GM19467 (cell line): ENCODE measurements around the gene SH3GLB2.

Source experiments
- ATAC-seq: cut with Tn5 transposase; IDR thresholded peaks from one replicate; pipeline ENCODE4 v1.9.1; 2021; ENCODE audit warnings: mild to moderate bottlenecking, moderate library complexity; ENCODE audit not compliant: unreplicated experiment

The SH3GLB2 gene

GRCh38 chr9:129028192-129028966, at the start of gene SH3GLB2:
TSS of gene SH3GLB2 (minus strand) at chr9:129028331. CDS start at chr9:129028154, 177 bp downstream.
- peak; percentile 64 for ATAC-seq

GRCh38 chr9:129077236-129077635, 49.1 kb upstream of the SH3GLB2 start:
- ATAC-seq, result no peak

GRCh38 chr9:129076640-129077037, 48.5 kb upstream of the SH3GLB2 start:
- no peak for ATAC-seq

GRCh38 chr9:129075996-129076639, 48.0 kb upstream of the SH3GLB2 start:
- ATAC-seq, result no peak

GRCh38 chr9:129074106-129074505, 46.0 kb upstream of the SH3GLB2 start:
- ATAC-seq, result no peak

GRCh38 chr9:129073404-129073803, 45.3 kb upstream of the SH3GLB2 start:
- ATAC-seq, result no peak

- ATAC-seq, result no peak
Measured at GRCh38 chr9:129072171-129072570, 44.0 kb upstream of the SH3GLB2 start.

GRCh38 chr9:129071526-129072126, 43.5 kb upstream of the SH3GLB2 start:
- ATAC-seq, result no peak

- ATAC-seq, result no peak
Measured at GRCh38 chr9:129070696-129071525, 42.8 kb upstream of the SH3GLB2 start.

- no peak for ATAC-seq
Measured at GRCh38 chr9:129069862-129070641, 41.9 kb upstream of the SH3GLB2 start.

GRCh38 chr9:129068990-129069861, 41.1 kb upstream of the SH3GLB2 start:
- peak; percentile 64 for ATAC-seq

GRCh38 chr9:129068110-129068509, 40.0 kb upstream of the SH3GLB2 start:
- no peak for ATAC-seq

- no peak for ATAC-seq
Measured at GRCh38 chr9:129064499-129064908, 36.4 kb upstream of the SH3GLB2 start.

GRCh38 chr9:129063061-129063460, 34.9 kb upstream of the SH3GLB2 start:
- ATAC-seq, result no peak

GRCh38 chr9:129060991-129061390, 32.9 kb upstream of the SH3GLB2 start:
- ATAC-seq, result no peak

GRCh38 chr9:129059796-129060785, 32.0 kb upstream of the SH3GLB2 start:
- no peak for ATAC-seq

- ATAC-seq, result no peak
Measured at GRCh38 chr9:129058965-129059795, 31.0 kb upstream of the SH3GLB2 start.
